ENCODE data around the gene KRTAP4-1.
A peak's percentile ranks its signal among the peaks of the same experiment; 100 is the strongest.
"Not testable (repeated sequence)": the region's sequence is repeated elsewhere in the genome, so short reads cannot be mapped to it uniquely, and the experiment has no call there.

Gene KRTAP4-1

DNA sequence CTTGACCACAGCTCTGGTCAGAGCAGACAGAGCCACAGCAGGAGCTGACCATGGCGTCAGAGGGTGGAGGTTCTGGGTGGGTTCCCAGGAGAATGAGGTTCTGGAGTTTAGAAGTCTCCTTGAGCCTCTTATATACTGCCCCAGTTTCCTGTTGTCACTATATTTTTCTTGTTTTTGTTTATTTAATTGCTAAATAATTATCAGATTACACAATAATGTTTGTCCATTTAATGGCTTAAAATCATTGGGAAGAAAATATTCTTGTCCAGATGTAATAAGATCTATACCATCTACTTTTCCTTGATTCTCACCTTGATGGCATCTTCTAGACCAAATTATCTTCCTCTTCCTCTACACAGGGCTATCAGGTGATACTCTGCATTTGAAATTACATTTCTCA lies 16.6 kb downstream of the KRTAP4-1 start, which contains the start of gene KRTAP4-3:
TSS of gene KRTAP4-3 (minus strand) at position 101 of the 400 bp plus-strand sequence. CDS start at position 52, 49 bp downstream.
- no peak for DNase-seq

DNA sequence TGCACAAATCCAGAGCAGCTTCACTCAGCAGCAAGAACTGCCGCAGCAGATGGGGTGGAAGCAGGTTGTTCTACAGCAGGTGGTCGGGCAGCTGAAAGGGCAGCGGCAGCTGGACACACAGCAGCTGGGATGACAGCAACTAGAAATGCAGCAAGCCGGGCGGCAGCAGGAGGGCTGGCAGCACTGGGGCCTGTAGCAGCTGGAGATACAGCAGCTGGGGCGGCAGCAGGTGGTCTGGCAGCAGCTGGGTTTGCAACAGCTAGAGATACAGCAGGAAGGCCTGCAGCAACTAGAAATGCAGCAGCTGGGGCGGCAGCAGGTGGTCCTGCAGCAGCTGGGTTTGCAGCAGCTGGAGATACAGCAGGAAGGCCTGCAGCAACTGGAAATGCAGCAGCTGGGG lies 17.1 kb downstream of the KRTAP4-1 start:
- no peak for DNase-seq

DNA sequence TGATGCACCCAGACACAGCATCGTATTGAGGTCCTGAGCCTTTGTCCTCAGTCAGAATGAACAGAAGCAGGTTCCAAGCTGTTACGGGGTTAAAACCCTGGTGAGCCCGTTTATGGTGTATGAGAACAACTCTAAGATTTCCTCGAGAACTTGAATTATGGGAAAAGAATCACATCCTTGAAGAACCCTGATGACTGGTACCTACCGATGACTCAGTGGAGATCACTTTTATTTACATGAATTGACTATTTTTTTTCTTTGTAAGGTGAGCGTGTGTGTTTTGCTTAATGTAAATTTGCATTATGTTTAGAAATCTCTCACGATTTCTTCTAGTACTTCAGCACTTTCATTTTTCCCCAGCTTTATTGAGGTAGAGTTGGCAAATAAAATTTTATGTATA lies 20.9 kb downstream of the KRTAP4-1 start:
- DNase-seq, result peak; percentile 16

DNA sequence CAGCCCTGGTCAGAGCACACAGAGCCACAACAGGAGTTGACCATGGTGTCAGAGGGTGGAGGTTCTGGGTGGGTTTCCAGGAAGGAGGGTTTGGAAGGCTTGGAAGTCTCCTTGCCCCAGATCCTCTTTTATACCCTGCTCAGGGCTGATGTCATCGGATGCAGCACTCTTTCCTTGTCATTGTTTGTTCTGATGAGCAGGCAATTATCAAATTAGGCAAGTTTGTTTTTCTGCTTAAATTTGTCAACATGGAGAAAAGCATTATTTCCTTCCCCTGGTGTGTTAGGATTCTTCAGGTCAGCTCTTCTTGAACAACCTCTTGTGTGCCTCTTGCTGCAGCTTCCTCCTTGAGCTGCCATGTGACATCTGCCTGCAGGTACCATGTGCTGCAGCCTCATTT lies 24.1 kb downstream of the KRTAP4-1 start, which contains the start of gene KRTAP4-4:
TSS of gene KRTAP4-4 (minus strand) at position 101 of the 400 bp plus-strand sequence. CDS start at position 44, 57 bp downstream.
- no peak for DNase-seq

DNA sequence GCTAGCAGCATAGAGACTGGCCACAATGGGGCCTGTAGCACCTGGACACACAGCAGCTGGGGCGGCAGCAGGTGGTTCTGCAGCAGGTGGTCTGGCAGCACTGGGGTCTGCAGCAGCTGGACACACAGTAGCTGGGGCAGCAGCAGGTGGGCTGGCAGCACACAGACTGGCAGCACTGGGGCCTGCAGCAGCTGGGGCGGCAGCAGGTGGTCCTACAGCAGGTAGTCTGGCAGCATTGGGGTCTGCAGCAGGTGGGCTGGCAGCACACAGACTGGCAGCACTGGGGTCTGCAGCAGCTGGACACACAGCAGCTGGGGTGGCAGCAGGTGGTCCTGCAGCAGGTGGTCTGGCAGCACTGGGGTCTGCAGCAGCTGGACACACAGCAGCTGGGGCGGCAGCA lies 24.5 kb downstream of the KRTAP4-1 start:
- DNase-seq, result not testable (repeated sequence)

DNA sequence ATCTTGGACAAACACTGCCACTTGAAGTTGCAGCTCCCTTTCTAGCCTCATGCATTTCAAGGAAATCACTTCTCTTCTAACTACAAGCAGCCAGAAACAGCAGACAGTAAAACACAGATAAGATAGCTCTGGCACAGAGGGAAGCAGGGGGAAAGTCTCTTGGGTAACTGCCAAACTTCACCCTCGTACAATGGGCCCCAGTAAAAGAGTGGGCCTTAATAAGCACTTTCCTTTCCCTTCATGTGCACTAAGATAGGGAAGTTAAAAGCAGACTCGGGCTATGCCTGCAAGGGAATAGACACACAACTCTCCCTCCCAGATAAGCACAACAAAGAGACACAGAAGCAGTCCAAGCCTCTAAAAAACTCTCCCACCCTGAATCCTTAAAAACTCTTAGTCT lies 30.9 kb downstream of the KRTAP4-1 start:
- no peak for DNase-seq

DNA sequence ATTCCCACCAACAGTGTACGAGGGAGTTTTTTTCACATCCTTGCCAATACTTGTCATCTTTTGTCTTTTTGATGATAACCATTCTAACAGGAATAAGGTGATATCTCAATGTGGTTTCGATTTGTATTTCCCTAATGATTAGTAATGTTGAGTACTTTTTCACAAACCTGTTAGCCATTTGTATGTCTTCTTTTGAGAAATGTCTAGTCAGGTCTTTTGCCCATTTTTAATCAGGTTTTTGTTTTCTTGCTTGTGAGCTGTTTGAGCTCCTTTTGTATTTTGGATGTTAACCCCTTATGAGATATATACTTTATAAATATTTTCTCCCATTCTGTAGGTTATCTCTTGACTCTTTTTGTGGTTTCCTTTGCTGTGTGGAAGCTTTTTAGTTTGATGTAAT lies 33.2 kb downstream of the KRTAP4-1 start:
- no peak for DNase-seq

DNA sequence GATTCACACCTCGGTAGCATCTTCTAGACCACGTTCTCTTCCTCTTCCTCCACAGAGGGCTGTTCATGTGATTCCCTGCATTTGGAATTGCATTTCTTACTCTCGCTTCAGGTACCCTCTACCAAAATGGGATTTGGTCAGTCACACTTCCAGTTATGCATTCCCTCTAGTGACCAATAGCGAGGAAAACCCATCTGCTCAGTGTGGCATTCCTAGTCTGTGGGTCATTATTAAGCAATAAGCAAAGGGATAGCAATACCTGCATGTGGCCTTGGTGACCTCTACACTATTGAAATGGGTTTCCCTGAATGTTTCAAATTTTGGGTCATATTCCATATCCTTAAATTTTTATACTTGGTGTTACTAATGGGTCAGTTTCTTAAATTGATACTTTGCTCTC lies 34.7 kb downstream of the KRTAP4-1 start:
- DNase-seq, result no peak

DNA sequence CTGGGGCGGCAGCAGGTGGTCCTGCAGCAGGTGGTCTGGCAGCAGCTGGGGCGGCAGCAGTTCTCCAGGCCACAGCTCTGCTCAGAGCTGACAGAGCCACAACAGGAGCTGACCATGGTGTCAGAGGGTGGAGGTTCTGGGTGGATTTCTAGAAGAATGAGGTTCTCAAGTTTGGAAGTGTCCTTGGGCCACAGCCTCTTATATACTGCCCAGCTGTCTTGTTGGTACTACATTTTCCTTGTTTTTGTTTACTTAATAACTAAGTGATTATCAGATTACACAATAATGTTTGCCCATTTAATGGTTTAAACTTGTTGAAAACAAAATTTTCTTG lies 35.1 kb downstream of the KRTAP4-1 start, which contains the start of gene KRTAP4-5:
TSS of gene KRTAP4-5 (minus strand) at position 174 of the 334 bp plus-strand sequence. CDS start at position 116, 58 bp downstream.
- no peak for DNase-seq

DNA sequence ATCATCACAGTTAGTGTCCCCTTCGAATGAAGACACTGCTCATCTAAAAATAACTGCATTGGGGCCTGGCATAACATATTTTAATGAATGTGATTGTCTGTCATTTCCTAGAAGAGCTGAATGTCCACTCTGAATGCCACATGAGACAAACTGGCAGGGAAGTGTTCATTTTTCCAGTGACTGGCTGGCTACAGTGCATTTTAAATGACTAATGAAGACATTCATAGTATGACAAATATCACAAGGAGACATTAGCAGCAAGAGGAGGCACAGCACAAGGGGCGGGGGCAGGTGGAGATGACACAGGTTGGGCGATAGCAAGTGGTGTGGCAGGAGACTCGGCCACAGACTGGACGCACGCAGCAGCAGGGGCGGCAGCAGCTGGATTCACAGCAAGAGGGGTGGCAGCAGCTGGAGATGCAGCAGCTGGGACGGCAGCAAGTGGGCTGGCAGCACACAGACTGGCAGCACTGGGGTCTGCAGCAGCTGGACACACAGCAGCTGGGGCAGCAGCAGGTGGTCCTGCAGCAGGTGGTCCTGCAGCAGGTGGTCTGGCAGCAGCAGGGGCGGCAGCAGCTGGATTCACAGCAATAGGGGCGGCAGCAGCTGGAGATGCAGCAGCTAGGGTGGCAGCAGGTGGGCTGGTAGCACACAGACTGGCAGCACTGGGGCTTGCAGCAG lies 35.6 kb downstream of the KRTAP4-1 start:
- not testable (repeated sequence) for DNase-seq

DNA sequence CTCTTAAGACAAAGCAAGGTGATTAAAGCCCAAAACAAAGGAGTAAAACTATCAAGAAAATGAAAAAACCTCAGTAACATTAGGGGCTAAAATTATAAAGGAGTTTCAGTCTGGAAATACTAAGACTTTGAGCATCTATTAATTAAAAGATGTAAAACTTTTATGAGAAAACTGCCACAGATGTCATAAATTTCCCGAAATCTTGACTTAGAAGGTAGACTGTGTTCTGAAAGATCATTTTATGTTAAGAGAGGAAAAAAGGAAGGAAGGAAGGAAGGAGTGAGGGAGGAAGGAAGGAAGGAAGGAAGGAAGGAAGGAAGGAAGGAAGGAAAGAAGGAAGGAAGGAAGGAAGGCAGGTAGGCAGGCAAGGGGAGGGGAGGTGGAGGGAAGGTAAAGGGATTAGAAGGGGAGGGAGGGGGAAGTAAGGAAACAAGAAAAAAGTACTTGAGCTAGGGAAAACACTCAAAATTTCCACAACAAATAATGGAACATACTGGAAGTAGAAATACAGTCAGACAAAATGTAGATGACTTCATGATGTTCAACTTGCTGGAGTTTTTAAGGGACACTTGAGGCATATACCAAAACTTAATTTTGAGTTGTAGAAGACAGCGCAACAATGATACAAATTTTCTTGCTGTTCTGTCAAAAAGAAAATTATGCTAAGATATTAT lies 37.0 kb downstream of the KRTAP4-1 start:
- no peak for DNase-seq

DNA sequence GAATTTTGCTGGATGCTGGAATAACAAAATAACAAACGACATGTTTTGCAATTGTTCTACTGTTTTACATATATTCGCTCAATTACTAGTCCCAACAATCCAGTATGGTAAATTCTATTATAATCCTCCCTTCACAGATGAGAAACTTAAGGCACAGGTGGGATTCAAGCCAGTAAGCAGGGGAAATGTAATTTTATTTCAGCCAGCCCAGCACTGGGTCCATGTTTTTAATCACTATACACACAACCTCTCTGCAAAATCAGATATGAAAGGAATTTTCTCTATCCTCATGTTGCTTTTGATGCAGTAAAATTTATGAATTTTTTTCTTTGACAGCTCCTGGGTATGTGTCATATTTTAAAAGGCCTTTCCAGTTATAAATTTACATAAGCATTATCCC lies 39.5 kb downstream of the KRTAP4-1 start:
- no peak for DNase-seq

DNA sequence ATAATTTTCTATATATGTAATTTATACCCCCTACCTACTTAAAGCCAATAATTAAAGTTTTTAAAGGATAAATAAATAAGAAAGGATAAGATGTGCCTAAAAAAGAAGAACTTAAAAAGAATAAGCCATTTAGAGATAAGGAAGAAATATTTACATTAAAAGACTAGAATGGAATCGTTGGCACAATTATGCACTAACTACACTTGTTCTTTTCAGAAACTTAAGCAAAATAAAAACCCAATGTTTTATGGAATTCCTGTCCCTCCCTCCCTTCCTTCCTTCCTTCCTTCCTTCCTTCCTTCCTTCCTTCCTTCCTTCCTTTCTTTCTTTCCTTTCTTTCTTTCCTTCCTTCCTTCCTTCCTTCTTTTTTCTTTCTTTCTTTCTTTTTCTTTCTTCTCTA lies 39.9 kb downstream of the KRTAP4-1 start:
- DNase-seq, result no peak

DNA sequence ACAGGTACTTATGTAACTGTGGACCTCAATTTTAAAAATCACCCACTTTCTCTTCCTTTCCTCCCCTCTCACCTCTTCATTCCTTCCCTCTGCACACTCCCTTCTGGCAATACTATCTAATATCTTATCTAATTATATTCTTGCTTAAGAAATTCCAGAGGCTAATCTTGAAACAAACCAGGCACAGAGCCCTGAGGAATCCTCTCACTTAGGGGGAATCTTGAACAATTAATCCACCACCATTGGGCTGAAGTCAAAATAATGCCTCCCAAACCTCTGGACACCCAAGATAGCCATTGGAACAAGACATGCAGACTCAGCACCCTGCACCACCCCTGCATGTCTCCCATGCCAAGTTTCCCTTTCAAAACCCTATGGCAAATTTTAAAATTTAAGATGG lies 43.4 kb downstream of the KRTAP4-1 start:
- DNase-seq, result no peak

DNA sequence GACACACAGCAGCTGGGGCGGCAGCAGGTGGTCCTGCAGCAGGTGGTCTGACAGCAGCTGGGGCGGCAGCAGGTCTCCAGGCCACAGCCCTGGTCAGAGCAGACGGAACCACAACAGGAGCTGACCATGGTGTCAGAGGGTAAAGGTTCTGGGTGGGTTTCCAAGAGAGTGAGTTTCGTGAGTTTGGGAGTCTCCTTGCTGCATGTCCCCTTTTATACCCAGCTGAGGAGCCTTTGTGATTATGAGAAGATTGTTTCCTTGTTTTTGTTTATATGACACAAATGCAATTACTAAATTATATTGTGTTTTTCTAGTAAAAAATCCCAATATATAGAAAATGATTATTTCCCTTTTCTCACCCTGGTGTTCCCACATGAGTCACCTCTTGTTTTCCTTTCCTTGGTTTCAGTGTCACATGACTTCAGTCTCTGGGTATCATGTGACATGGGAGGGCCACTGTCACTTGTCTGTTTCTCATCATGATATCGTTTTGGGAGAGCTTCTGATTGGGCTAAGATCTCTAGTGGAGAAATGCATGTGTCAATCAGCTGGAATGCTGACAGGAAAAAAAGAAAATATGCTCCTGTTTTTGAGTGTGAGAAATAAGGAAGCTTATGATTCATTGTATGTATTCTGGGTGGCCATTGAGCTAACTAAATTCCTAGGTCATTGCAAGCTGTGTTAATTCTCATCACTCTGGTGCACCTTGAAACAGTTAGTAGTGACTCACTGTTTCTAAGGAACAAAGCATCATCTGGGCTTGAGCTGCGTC lies 44.2 kb downstream of the KRTAP4-1 start, which contains the start of gene KRTAP4-6:
TSS of gene KRTAP4-6 (minus strand) at position 185 of the 772 bp plus-strand sequence. CDS start at position 128, 57 bp downstream.
- peak; percentile 97 for DNase-seq

DNA sequence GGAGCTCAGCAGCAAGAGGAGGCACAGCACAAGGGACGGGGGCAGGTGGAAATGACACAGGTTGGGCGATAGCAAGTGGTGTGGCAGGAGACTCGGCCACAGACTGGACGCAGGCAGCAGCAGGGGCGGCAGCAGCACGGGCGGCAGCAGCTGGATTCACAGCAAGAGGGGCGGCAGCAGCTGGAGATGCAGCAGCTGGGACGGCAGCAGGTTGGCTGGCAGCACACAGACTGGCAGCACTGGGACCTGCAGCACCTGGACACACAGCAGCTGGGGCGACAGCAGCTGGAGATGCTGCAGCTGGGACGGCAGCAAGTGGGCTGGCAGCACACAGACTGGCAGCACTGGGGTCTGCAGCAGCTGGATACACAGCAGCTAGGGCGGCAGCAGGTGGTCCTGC lies 44.8 kb downstream of the KRTAP4-1 start:
- DNase-seq, result not testable (repeated sequence)

Data from fibroblast of skin of right biceps (primary cell).